ENCODE data around the gene NECTIN4. TPM values are rescaled to one million over a fixed set of nuclear protein-coding genes. Genes with fewer than 3 reads are reported as not detected.

Gene NECTIN4
- total and polyA plus RNA-seq, 2 of the 13 experiments (the other 11 are each of a cell fraction or from before 2014, with no cell fraction given), result 5.9 to 12.4 TPM

DNA sequence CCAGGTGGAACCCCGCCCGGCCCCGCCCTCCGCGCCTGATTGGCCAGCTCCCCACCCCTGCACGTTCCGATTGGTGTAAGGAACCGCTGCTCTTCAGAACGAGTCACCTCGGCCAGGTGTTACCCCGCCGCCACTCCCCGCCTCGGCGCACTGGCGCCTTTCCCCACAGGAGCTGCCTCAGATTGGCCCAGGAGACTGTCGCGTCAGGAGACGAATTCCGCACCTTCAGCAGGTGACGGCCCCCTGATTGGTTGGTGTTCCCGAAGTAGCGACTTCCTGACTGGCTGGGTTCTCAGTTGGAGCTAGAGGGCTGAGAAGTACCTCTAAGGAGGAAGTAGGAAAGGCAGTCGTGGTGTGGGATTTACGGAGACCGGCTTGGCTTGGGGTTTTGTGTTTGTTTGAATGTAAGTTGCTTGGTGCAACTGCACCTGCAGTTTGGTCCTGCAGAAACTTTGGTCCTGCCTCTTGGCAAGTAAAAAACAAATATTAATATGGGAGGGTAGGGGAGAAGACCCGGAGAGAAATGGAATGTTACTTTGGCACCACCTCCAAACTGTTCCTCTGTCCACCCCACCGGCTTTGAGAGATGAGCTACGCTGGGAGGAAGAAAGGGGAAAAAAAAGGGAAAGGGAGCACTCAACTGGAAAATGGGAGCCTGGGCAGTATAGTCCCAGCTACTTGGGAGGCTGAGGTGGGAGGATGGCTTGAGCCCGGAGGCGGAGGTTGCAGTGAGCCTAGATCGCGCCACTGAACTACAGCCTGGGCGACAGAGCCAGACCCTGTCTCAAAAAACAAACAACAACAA, 68.0 kb downstream of the NECTIN4 start (continued):
- TF ChIP-seq, protein P1, sequence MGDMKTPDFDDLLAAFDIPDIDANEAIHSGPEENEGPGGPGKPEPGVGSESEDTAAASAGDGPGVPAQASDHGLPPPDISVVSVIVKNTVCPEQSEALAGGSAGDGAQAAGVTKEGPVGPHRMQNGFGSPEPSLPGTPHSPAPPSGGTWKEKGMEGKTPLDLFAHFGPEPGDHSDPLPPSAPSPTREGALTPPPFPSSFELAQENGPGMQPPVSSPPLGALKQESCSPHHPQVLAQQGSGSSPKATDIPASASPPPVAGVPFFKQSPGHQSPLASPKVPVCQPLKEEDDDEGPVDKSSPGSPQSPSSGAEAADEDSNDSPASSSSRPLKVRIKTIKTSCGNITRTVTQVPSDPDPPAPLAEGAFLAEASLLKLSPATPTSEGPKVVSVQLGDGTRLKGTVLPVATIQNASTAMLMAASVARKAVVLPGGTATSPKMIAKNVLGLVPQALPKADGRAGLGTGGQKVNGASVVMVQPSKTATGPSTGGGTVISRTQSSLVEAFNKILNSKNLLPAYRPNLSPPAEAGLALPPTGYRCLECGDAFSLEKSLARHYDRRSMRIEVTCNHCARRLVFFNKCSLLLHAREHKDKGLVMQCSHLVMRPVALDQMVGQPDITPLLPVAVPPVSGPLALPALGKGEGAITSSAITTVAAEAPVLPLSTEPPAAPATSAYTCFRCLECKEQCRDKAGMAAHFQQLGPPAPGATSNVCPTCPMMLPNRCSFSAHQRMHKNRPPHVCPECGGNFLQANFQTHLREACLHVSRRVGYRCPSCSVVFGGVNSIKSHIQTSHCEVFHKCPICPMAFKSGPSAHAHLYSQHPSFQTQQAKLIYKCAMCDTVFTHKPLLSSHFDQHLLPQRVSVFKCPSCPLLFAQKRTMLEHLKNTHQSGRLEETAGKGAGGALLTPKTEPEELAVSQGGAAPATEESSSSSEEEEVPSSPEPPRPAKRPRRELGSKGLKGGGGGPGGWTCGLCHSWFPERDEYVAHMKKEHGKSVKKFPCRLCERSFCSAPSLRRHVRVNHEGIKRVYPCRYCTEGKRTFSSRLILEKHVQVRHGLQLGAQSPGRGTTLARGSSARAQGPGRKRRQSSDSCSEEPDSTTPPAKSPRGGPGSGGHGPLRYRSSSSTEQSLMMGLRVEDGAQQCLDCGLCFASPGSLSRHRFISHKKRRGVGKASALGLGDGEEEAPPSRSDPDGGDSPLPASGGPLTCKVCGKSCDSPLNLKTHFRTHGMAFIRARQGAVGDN (CRISPR knock-in tag; IDR thresholded peaks at IDR 0.05), result peak; percentile 90
- TF ChIP-seq, protein P2, sequence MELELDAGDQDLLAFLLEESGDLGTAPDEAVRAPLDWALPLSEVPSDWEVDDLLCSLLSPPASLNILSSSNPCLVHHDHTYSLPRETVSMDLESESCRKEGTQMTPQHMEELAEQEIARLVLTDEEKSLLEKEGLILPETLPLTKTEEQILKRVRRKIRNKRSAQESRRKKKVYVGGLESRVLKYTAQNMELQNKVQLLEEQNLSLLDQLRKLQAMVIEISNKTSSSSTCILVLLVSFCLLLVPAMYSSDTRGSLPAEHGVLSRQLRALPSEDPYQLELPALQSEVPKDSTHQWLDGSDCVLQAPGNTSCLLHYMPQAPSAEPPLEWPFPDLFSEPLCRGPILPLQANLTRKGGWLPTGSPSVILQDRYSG (CRISPR knock-in tag; IDR thresholded peaks at IDR 0.05), result peak; percentile 75; the same call in 1 of the 2 replicates
- TF ChIP-seq, protein P3, sequence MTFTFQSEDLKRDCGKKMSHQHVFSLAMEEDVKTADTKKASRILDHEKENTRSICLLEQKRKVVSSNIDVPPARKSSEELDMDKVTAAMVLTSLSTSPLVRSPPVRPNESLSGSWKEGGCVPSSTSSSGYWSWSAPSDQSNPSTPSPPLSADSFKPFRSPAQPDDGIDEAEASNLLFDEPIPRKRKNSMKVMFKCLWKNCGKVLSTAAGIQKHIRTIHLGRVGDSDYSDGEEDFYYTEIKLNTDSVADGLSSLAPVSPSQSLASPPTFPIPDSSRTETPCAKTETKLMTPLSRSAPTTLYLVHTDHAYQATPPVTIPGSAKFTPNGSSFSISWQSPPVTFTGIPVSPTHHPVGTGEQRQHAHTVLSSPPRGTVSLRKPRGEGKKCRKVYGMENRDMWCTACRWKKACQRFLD (CRISPR knock-in tag; IDR thresholded peaks at IDR 0.05; ENCODE audit: borderline replicate concordance), result peak; percentile 87; the same call in 1 of the 2 replicates
- TF ChIP-seq BHLHE40 (IDR thresholded peaks at IDR 0.05; ENCODE audit: low read length) (no peak), MAF1 (CRISPR knock-in tag; IDR thresholded peaks at IDR 0.05; ENCODE audit: borderline replicate concordance) (0 out of 2 replicates have a peak, but pooled peaks have one; percentile 36), EEA1 (CRISPR knock-in tag; IDR thresholded peaks at IDR 0.05; ENCODE audit: borderline replicate concordance) (no peak), BRCA1 (CRISPR knock-in tag; IDR thresholded peaks at IDR 0.05) (0 out of 2 replicates have a peak, but pooled peaks have one; percentile 44), JUND (CRISPR knock-in tag; IDR thresholded peaks at IDR 0.05) (no peak), HMGA1 (CRISPR knock-in tag; conservative IDR thresholded peaks at IDR 0.05) (no peak)
- TF ChIP-seq, protein P4, sequence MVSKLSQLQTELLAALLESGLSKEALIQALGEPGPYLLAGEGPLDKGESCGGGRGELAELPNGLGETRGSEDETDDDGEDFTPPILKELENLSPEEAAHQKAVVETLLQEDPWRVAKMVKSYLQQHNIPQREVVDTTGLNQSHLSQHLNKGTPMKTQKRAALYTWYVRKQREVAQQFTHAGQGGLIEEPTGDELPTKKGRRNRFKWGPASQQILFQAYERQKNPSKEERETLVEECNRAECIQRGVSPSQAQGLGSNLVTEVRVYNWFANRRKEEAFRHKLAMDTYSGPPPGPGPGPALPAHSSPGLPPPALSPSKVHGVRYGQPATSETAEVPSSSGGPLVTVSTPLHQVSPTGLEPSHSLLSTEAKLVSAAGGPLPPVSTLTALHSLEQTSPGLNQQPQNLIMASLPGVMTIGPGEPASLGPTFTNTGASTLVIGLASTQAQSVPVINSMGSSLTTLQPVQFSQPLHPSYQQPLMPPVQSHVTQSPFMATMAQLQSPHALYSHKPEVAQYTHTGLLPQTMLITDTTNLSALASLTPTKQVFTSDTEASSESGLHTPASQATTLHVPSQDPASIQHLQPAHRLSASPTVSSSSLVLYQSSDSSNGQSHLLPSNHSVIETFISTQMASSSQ (IDR thresholded peaks at IDR 0.05; ENCODE audit: low read depth), result no peak
- TF ChIP-seq, protein P4 (CRISPR knock-in tag; IDR thresholded peaks at IDR 0.05; ENCODE audit: borderline replicate concordance), result no peak
- TF ChIP-seq, protein P5, sequence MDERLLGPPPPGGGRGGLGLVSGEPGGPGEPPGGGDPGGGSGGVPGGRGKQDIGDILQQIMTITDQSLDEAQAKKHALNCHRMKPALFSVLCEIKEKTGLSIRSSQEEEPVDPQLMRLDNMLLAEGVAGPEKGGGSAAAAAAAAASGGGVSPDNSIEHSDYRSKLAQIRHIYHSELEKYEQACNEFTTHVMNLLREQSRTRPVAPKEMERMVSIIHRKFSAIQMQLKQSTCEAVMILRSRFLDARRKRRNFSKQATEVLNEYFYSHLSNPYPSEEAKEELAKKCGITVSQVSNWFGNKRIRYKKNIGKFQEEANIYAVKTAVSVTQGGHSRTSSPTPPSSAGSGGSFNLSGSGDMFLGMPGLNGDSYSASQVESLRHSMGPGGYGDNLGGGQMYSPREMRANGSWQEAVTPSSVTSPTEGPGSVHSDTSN (CRISPR knock-in tag; IDR thresholded peaks at IDR 0.05), result peak; percentile 78
- TF ChIP-seq, protein P6, sequence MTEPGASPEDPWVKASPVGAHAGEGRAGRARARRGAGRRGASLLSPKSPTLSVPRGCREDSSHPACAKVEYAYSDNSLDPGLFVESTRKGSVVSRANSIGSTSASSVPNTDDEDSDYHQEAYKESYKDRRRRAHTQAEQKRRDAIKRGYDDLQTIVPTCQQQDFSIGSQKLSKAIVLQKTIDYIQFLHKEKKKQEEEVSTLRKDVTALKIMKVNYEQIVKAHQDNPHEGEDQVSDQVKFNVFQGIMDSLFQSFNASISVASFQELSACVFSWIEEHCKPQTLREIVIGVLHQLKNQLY (CRISPR knock-in tag; IDR thresholded peaks at IDR 0.05), result no peak
- TF ChIP-seq, protein P7, sequence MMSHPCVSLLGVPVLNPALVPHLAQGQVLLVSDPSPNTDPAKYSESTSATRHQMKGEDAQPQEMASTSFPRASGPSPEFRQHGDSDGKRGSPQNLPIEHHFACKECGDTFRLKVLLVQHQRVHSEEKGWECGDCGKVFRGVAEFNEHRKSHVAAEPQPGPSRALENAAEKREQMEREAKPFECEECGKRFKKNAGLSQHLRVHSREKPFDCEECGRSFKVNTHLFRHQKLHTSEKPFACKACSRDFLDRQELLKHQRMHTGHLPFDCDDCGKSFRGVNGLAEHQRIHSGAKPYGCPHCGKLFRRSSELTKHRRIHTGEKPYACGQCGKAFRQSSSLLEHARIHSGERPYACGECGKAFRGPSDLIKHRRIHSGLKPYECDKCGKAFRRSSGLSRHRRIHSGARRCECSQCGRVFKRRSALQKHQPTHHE (CRISPR knock-in tag; IDR thresholded peaks at IDR 0.05; ENCODE audit: borderline replicate concordance), result no peak

Data from HepG2 (cell line).